HG02884 (cell line): Measurements from ENCODE around the gene CAMTA1.

Experiments used
- ATAC-seq: cut with Tn5 transposase; IDR thresholded peaks from one replicate; pipeline ENCODE4 v1.9.1; 2021; ENCODE audit warnings: mild to moderate bottlenecking, moderate library complexity; ENCODE audit not compliant: unreplicated experiment

The CAMTA1 gene

GRCh38 chr1:7493711-7494454, 708.6 kb downstream of the CAMTA1 start:
- no peak for ATAC-seq

GRCh38 chr1:7495962-7496361, 710.7 kb downstream of the CAMTA1 start:
- no peak for ATAC-seq

- ATAC-seq = no peak
Observed at GRCh38 chr1:7497107-7497637, 711.9 kb downstream of the CAMTA1 start.

DNA sequence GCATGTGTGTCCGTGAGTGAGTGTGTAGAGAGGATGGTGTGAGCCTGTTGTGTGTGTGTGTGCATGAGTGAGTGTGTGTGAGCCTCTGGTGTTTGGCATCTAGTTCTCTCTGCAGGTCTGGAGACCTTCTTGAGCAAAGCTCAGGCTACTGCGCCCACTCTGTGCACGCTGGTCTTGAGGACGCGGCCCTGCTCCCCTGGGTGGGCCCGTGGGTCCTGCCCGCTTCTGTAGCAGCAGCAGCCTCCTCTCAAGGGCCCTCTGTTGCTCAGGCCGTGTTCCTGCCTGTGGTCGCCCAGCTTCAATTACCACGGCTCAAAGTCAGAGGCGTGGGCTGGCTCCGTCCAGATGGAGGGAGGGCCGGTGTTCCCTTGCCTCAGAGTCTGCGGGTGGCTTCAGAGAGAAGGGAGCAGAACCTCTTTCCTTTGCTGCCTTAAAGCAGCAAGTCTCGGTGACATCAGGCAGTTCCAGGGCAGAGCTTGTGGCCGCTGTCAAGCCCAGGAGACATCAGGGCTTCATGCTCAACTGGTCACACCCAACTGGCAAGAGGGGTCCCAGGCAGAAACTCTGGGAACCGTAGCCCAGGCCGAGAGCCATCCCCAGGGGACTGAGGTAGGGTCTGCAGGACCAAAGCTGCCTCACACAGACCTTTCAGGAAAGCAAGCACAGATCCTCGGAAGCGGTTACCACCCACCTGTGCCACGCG, 715.3 kb downstream of the CAMTA1 start:
- ATAC-seq = no peak

DNA sequence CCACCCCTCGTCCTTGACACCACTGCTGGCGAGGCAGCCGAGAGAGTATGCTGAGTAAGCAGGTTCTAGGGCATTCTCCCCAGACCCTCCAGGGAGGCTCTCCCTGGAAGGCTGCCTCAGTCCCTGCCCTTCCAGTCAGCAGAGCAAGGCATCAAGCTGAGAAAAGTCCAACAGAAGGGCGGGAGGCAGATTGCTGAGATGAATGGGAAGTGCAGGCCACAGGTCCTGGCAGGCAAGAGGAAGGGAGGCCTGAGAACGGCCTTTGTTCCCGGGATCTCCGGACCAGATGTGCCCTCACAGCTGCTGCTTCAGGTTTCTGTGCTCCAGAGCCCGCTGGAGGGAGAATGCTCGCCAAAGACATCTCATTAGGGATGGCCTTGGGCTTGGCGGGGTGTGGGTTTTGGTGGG, 715.8 kb downstream of the CAMTA1 start:
- no peak for ATAC-seq

- no peak for ATAC-seq
Observed at GRCh38 chr1:7501723-7502603, 716.7 kb downstream of the CAMTA1 start.

GRCh38 chr1:7503691-7504437, 718.6 kb downstream of the CAMTA1 start:
- ATAC-seq = no peak

DNA sequence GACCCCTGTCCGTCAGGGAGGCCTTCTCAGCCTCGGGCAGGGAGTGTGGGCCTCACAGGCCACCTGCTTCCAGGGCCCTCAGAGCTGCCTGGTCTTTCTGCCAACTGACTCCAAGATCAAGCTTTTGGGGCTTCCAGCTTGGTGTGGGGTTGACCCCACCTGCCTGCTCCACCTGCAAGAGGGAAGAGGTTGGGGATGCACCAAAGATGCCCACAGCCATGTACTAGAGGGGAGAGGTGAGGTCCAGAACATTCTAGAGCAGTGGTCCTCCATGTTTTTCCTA, 719.1 kb downstream of the CAMTA1 start:
- ATAC-seq = no peak

DNA sequence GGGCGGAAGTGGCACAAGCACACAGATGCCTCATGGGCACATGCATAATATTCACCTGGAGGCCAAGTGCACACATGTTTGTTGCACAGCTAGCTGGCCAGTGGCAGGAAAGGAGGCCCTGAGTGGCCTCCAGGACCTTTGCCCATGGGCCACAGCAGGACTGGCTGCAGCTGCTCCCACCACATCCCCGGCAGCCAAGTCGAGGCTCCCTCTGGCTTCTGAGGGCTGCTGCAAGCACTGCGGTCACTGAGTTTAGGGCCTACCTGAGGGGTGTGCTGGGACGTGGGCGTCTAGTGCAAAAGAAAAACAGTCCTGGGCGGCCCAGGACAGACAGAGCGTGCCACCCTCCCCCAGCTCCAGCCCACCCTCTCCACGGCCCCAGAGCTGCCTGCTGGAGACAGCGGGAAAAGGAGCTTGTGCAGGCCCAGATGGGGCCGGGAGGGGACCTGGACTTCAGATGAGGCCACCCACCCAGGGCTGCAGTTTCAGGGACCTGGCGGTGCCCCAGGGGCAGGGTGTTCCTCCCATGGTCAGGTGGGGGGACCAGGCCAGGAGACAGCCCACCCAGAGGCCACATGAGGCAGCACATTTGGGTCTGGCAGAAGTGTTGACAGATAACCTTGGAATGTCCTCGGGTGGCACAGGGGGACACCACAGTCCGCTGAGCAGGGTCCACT, 720.0 kb downstream of the CAMTA1 start:
- no peak for ATAC-seq

- no peak for ATAC-seq
Observed at GRCh38 chr1:7505771-7506453, 720.7 kb downstream of the CAMTA1 start.

GRCh38 chr1:7506454-7507284, 721.4 kb downstream of the CAMTA1 start:
- no peak for ATAC-seq

DNA sequence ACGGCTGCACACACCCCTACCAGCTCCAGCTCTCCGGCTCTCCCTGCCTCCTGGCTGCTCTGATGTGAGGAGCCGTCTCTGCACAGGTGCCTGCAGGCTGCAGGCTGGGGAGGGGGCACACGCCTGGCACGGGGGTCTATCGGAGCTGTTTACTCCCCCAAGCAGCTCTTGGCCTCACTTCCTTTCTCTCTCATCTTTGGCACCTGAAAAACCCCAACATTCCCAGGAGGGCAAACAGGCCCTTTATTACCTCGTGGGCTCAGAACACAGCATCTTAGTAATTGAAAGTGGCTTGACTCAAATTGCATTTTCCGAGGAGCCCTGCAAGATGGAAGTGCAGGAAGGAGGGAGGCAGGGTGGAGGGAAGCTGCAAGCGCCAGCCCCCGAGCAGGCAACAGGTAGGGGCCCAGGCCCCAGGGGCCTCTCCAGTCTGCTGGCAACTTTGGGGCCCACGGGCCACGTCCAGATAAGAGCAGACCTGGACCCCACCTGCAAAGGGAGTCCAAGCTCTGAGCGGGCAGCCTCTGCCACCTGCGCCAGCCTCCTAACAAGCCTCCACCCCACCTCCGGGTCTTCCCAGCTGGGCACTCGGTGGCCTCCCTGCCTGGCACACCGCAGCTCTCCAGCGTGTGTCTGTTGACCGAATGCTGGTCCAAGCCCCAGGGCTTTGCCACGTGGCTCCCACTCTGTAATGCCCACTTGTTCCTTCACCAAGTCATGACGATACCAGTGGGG, 722.2 kb downstream of the CAMTA1 start:
- ATAC-seq = no peak

- no peak for ATAC-seq
Observed at GRCh38 chr1:7508052-7508933, 723.0 kb downstream of the CAMTA1 start.

- ATAC-seq = no peak
Observed at GRCh38 chr1:7508934-7509519, 723.8 kb downstream of the CAMTA1 start.

DNA sequence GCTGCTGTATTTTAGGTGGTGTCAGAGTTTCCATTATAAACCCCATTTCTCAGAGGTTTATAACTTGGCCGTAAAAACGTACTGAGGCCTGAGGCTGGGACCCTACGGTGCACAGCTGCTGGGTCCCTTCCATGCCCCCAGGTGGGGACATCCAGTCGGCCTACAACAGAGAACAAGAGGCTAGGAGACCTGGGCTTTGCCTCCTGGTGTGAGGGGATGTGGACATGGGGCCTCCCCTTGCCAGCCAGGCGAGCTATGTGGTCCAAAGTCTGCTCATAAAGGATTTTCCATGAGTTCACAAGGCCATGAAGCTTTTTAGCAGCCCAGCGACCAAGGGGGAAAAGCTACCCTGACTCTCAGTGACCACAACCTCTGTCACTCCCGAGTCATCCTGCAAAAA, 724.3 kb downstream of the CAMTA1 start:
- no peak for ATAC-seq

GRCh38 chr1:7510389-7510931, 725.2 kb downstream of the CAMTA1 start:
- no peak for ATAC-seq
